ENCODE data around the gene ADD1.

Gene ADD1

DNA sequence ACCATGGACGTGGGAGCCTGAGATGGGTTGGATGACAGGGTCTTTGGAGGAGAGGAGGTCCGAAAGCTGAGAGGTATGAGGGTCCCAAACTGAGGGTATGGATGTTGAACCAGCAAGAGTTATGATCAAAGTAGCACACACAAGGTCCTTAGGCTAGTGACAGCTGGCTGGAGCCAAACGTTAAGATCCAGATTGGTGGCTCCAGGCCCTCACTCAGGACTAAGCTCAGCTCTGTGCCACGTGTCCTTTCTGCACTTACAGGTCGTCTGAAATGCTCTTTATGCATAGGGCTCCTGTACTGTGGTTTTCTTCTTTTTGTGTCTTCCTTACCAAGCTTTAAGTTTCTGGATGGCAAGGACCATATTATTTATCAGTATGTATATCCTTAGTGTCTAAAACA is 35.4 kb downstream of the ADD1 start:
- H3K27ac ChIP-seq (ENCODE audit: low read length), result no peak overlapping the region
- no peaks in the 10 kb centered on the region for H3K4me1 ChIP-seq (ENCODE audit: control insufficient read depth, insufficient read depth, low read length)
- H3K36me3 ChIP-seq (ENCODE audit: control insufficient read depth in 2 of 2, insufficient read depth in 2 of 2, low read length in 2 of 2), result peaks cover 5 to 8% of the 10 kb centered on the region in 2 donors
- H3K27me3 ChIP-seq (ENCODE audit: control insufficient read depth in 1 of 2, insufficient read depth in 2 of 2, low read length in 2 of 2), result no peaks in the 10 kb centered on the region
- H3K9me3 ChIP-seq (ENCODE audit: control insufficient read depth in 2 of 2, low read length in 2 of 2), result no peaks in the 10 kb centered on the region
- H3K9ac ChIP-seq (ENCODE audit: low read length in 2 of 2), result no peak overlapping the region
- no peak overlapping the region for H3K4me3 ChIP-seq (ENCODE audit: low read length in 2 of 2)

DNA sequence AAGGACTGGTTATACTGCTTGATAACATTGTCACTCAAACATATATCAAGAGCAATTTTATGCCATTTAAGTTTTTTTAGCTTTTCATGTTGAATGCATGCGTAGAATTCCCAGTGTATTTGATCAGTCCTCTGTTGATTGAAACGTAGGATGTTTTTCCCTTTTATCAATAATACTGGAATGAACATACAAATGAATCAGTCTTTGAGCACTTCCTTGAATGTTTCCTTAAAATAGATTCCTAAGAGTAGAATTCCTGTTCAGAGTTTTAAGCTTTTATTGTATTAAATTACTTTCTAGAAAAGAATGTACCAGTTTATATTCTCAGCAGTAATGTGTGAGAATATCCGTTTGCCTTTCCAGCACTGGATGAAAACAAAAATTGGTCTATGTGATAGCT is 37.8 kb downstream of the ADD1 start:
- Histone ChIP-seq H3K36me3 (ENCODE audit: control insufficient read depth in 2 of 2, insufficient read depth in 2 of 2, low read length in 2 of 2) (peaks cover 23 to 28% of the 10 kb centered on the region in 2 donors), H3K4me1 (ENCODE audit: control insufficient read depth, insufficient read depth, low read length) (no peaks in the 10 kb centered on the region), H3K9me3 (ENCODE audit: control insufficient read depth in 2 of 2, low read length in 2 of 2) (no peaks in the 10 kb centered on the region), H3K27me3 (ENCODE audit: control insufficient read depth in 1 of 2, insufficient read depth in 2 of 2, low read length in 2 of 2) (no peaks in the 10 kb centered on the region), H3K9ac (ENCODE audit: low read length in 2 of 2) (no peak overlapping the region), H3K27ac (ENCODE audit: low read length) (no peak overlapping the region), H3K4me3 (ENCODE audit: low read length in 2 of 2) (no peak overlapping the region)

- no peaks in the 10 kb centered on the region for H3K9me3 ChIP-seq (ENCODE audit: control insufficient read depth in 2 of 2, low read length in 2 of 2)
- H3K4me3 ChIP-seq (ENCODE audit: low read length in 2 of 2), result no peak overlapping the region
- H3K4me1 ChIP-seq (ENCODE audit: control insufficient read depth, insufficient read depth, low read length), result no peaks in the 10 kb centered on the region
- H3K36me3 ChIP-seq (ENCODE audit: control insufficient read depth in 2 of 2, insufficient read depth in 2 of 2, low read length in 2 of 2), result peaks cover 26 to 32% of the 10 kb centered on the region in 2 donors
- no peak overlapping the region for H3K27ac ChIP-seq (ENCODE audit: low read length)
- H3K9ac ChIP-seq (ENCODE audit: low read length in 2 of 2), result no peak overlapping the region
- H3K27me3 ChIP-seq (ENCODE audit: control insufficient read depth in 1 of 2, insufficient read depth in 2 of 2, low read length in 2 of 2), result no peaks in the 10 kb centered on the region
Observed at GRCh38 chr4:2882341-2882740, 38.7 kb downstream of the ADD1 start.

- peaks cover 24 to 30% of the 10 kb centered on the region in 2 donors for H3K36me3 ChIP-seq (ENCODE audit: control insufficient read depth in 2 of 2, insufficient read depth in 2 of 2, low read length in 2 of 2)
- no peak overlapping the region for H3K27ac ChIP-seq (ENCODE audit: low read length)
- H3K4me1 ChIP-seq (ENCODE audit: control insufficient read depth, insufficient read depth, low read length), result no peaks in the 10 kb centered on the region
- no peaks in the 10 kb centered on the region for H3K27me3 ChIP-seq (ENCODE audit: control insufficient read depth in 1 of 2, insufficient read depth in 2 of 2, low read length in 2 of 2)
- no peak overlapping the region for H3K4me3 ChIP-seq (ENCODE audit: low read length in 2 of 2)
- H3K9me3 ChIP-seq (ENCODE audit: control insufficient read depth in 2 of 2, low read length in 2 of 2), result no peaks in the 10 kb centered on the region
- H3K9ac ChIP-seq (ENCODE audit: low read length in 2 of 2), result no peak overlapping the region
Observed at GRCh38 chr4:2886161-2886560, 42.5 kb downstream of the ADD1 start.

- Histone ChIP-seq H3K4me3 (ENCODE audit: low read length in 2 of 2) (no peak overlapping the region), H3K4me1 (ENCODE audit: control insufficient read depth, insufficient read depth, low read length) (no peaks in the 10 kb centered on the region), H3K27ac (ENCODE audit: low read length) (no peak overlapping the region), H3K9me3 (ENCODE audit: control insufficient read depth in 2 of 2, low read length in 2 of 2) (no peaks in the 10 kb centered on the region), H3K36me3 (ENCODE audit: control insufficient read depth in 2 of 2, insufficient read depth in 2 of 2, low read length in 2 of 2) (peaks cover 24 to 30% of the 10 kb centered on the region in 2 donors), H3K9ac (ENCODE audit: low read length in 2 of 2) (no peak overlapping the region), H3K27me3 (ENCODE audit: control insufficient read depth in 1 of 2, insufficient read depth in 2 of 2, low read length in 2 of 2) (no peaks in the 10 kb centered on the region)
Observed at GRCh38 chr4:2886622-2887021, 43.0 kb downstream of the ADD1 start.

- Histone ChIP-seq H3K27ac (ENCODE audit: low read length) (no peak overlapping the region), H3K4me3 (ENCODE audit: low read length in 2 of 2) (no peak overlapping the region), H3K9me3 (ENCODE audit: control insufficient read depth in 2 of 2, low read length in 2 of 2) (no peaks in the 10 kb centered on the region), H3K36me3 (ENCODE audit: control insufficient read depth in 2 of 2, insufficient read depth in 2 of 2, low read length in 2 of 2) (peaks cover 24 to 30% of the 10 kb centered on the region in 2 donors), H3K27me3 (ENCODE audit: control insufficient read depth in 1 of 2, insufficient read depth in 2 of 2, low read length in 2 of 2) (no peaks in the 10 kb centered on the region), H3K4me1 (ENCODE audit: control insufficient read depth, insufficient read depth, low read length) (no peaks in the 10 kb centered on the region), H3K9ac (ENCODE audit: low read length in 2 of 2) (no peak overlapping the region)
Observed at GRCh38 chr4:2887343-2887742, 43.7 kb downstream of the ADD1 start.

DNA sequence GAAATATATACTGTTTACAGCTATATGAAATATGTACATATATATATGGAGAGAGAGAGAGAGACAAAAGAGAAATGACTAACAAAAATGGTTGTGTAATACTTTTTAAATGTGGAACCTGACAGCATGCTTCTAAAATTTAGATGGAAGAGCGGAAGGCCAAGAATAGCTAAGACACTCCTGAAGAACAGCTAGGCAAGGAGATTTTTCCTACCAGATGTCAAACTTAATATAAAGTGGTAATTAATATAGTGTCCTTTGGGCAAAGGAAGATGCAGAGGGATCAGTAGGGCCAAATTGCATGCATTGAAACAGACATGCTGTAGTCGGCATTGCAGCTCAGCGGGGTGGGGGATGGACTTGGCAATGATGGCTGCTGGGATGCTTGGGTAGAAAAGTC is 45.2 kb downstream of the ADD1 start:
- Histone ChIP-seq H3K4me1 (ENCODE audit: control insufficient read depth, insufficient read depth, low read length) (no peaks in the 10 kb centered on the region), H3K27me3 (ENCODE audit: control insufficient read depth in 1 of 2, insufficient read depth in 2 of 2, low read length in 2 of 2) (no peaks in the 10 kb centered on the region), H3K27ac (ENCODE audit: low read length) (no peak overlapping the region), H3K4me3 (ENCODE audit: low read length in 2 of 2) (no peak overlapping the region), H3K36me3 (ENCODE audit: control insufficient read depth in 2 of 2, insufficient read depth in 2 of 2, low read length in 2 of 2) (peaks cover 24 to 26% of the 10 kb centered on the region in 2 donors), H3K9me3 (ENCODE audit: control insufficient read depth in 2 of 2, low read length in 2 of 2) (no peaks in the 10 kb centered on the region), H3K9ac (ENCODE audit: low read length in 2 of 2) (no peak overlapping the region)

DNA sequence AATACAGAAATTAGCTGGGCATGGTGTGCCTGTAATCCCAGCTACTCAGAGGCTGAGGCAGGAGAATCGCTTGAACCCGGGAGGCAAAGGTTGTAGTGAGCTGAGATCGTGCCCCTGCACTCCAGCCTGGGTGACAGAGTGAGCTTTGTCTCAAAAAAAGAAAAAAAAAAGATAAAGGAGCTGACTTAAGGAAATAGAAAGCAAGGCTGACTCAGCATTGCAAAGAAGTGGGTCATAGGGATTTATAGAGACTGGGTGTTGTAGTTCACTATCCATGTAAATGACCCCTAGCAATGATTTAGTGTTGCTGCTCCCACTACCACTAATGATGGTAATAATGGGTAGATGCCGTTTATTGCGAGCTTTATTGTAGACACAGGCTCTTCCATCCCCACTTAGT is 47.6 kb downstream of the ADD1 start:
- Histone ChIP-seq H3K9me3 (ENCODE audit: control insufficient read depth in 2 of 2, low read length in 2 of 2) (no peaks in the 10 kb centered on the region), H3K27ac (ENCODE audit: low read length) (no peak overlapping the region), H3K27me3 (ENCODE audit: control insufficient read depth in 1 of 2, insufficient read depth in 2 of 2, low read length in 2 of 2) (no peaks in the 10 kb centered on the region), H3K9ac (ENCODE audit: low read length in 2 of 2) (no peak overlapping the region), H3K4me1 (ENCODE audit: control insufficient read depth, insufficient read depth, low read length) (no peaks in the 10 kb centered on the region), H3K4me3 (ENCODE audit: low read length in 2 of 2) (no peak overlapping the region), H3K36me3 (ENCODE audit: control insufficient read depth in 2 of 2, insufficient read depth in 2 of 2, low read length in 2 of 2) (peaks cover 13 to 18% of the 10 kb centered on the region in 2 donors)

GRCh38 chr4:2893772-2894171 is 50.1 kb downstream of the ADD1 start:
- H3K4me3 ChIP-seq (ENCODE audit: low read length in 2 of 2), result no peak overlapping the region
- no peak overlapping the region for H3K9ac ChIP-seq (ENCODE audit: low read length in 2 of 2)
- H3K9me3 ChIP-seq (ENCODE audit: control insufficient read depth in 2 of 2, low read length in 2 of 2), result no peaks in the 10 kb centered on the region
- no peaks in the 10 kb centered on the region for H3K4me1 ChIP-seq (ENCODE audit: control insufficient read depth, insufficient read depth, low read length)
- H3K27ac ChIP-seq (ENCODE audit: low read length), result no peak overlapping the region
- no peaks in the 10 kb centered on the region for H3K27me3 ChIP-seq (ENCODE audit: control insufficient read depth in 1 of 2, insufficient read depth in 2 of 2, low read length in 2 of 2)
- peaks cover 21 to 27% of the 10 kb centered on the region in 2 donors for H3K36me3 ChIP-seq (ENCODE audit: control insufficient read depth in 2 of 2, insufficient read depth in 2 of 2, low read length in 2 of 2)

DNA sequence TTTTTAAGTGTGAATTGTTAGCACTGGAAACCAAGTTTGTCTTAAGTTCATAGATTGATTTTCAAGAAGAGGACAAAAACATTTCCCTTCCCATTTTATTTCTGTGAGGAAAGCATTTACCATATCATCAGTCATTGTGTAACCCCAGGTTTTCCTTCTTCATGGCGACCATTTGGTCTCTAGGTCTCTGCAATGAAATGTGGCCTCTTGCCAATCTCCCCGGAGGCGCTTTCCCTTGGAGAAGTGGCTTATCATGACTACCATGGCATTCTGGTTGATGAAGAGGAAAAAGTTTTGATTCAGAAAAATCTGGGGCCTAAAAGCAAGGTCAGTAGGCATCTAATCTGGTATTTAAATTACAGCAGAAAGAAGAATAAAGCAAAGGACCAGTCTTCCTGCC is 54.4 kb downstream of the ADD1 start:
- H3K9ac ChIP-seq (ENCODE audit: low read length in 2 of 2), result no peak overlapping the region
- peaks cover 45 to 53% of the 10 kb centered on the region in 2 donors for H3K36me3 ChIP-seq (ENCODE audit: control insufficient read depth in 2 of 2, insufficient read depth in 2 of 2, low read length in 2 of 2)
- no peaks in the 10 kb centered on the region for H3K9me3 ChIP-seq (ENCODE audit: control insufficient read depth in 2 of 2, low read length in 2 of 2)
- no peak overlapping the region for H3K4me3 ChIP-seq (ENCODE audit: low read length in 2 of 2)
- H3K27ac ChIP-seq (ENCODE audit: low read length), result no peak overlapping the region
- no peaks in the 10 kb centered on the region for H3K27me3 ChIP-seq (ENCODE audit: control insufficient read depth in 1 of 2, insufficient read depth in 2 of 2, low read length in 2 of 2)
- H3K4me1 ChIP-seq (ENCODE audit: control insufficient read depth, insufficient read depth, low read length), result no peaks in the 10 kb centered on the region

DNA sequence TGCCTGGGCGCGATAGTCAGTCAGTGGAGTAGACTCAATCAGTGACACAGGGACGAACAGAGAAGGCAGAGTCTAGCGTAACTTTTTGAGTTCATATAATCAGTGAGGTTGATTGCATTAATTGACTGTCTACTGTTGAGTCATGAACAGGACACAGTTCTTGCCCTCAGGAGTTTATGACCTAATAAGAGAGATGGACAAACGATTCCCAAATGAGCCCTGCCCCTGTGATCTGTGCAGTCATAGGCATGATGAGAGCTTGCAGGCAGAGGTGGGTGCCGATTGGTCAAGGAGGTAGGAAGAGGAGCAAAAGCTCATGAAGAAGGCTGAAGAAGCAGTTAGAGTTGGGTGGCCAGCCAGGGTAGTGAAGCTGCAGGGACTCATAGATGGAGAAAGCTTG is 57.1 kb downstream of the ADD1 start:
- Histone ChIP-seq H3K4me3 (ENCODE audit: low read length in 2 of 2) (no peak overlapping the region), H3K9ac (ENCODE audit: low read length in 2 of 2) (no peak overlapping the region), H3K36me3 (ENCODE audit: control insufficient read depth in 2 of 2, insufficient read depth in 2 of 2, low read length in 2 of 2) (peaks cover 62 to 68% of the 10 kb centered on the region in 2 donors), H3K27ac (ENCODE audit: low read length) (no peak overlapping the region), H3K4me1 (ENCODE audit: control insufficient read depth, insufficient read depth, low read length) (no peaks in the 10 kb centered on the region), H3K27me3 (ENCODE audit: control insufficient read depth in 1 of 2, insufficient read depth in 2 of 2, low read length in 2 of 2) (no peaks in the 10 kb centered on the region), H3K9me3 (ENCODE audit: control insufficient read depth in 2 of 2, low read length in 2 of 2) (no peaks in the 10 kb centered on the region)

Measured in stomach smooth muscle (tissue), 2 donors.